ENCODE results near the gene BEND3.
"Not testable (repeated sequence)": the region's sequence is repeated elsewhere in the genome, so short reads cannot be mapped to it uniquely, and the experiment has no call there.

The BEND3 gene

GRCh38 chr6:107120404-107120803 lies 5.1 kb upstream of the BEND3 start:
- no peak for DNase-seq

DNA sequence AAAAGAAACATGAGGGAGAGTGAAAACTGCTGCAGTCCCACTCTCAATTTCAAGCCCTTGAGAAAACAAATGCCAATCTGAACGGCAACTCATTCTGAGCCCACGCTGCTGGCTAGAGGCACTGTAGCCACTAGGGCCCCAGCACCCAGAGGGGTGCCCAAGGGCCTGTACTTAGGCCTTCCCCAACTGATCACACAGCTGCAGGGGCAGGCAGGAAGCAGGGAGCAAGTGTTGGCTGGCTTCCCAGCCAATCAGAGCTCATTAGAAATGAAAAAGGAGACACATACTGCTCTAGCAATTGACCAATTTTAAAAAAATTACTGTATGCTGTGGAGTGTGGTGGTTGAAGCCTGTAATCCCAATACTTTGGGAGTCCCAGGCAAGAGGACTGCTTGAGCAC lies 3.7 kb upstream of the BEND3 start:
- DNase-seq, result no peak

DNA sequence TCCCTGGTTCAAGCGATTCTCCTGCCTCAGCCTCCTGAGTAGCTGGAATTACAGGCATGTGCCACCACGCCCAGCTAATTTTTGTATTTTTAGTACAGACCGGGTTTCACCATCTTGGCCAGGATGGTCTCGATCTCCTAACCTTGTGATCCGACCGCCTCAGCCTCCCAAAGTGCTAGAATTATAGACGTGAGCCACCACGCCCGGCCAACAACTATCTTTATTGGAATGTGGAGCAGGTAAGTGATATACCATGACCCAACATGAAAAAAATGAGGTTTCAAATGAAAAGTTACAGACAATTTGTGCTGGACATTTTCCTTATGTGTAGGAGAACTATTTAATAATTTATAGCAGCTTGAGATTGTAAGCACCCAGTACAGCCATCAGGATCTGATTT lies 3.2 kb upstream of the BEND3 start:
- DNase-seq, result not testable (repeated sequence)

DNA sequence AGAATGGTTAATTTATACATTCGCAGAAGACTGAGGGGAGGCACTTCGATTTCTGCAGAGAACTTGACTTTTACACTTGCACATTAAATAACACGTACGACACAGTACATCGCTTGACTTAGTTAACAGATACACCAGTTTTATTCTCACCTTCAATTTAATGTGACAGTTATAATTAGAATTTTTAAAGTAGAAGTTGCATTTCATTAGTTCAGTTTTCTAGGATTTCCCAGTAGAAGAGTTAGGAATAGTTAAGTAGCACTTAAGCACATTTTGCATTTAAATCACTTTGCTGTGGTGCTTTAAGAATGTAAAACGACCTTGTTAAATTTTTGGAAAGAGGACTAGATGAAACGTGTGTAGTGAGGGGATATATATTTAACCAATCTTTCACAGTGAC lies 1.6 kb upstream of the BEND3 start:
- DNase-seq, result no peak

GRCh38 chr6:107116328-107116892 lies 1.1 kb upstream of the BEND3 start:
- no peak for DNase-seq

- no peak for DNase-seq
Observed at GRCh38 chr6:107115695-107116327, 496 bp upstream of the BEND3 start.

GRCh38 chr6:107114213-107114925 lies 946 bp downstream of the BEND3 start:
- peak; percentile 81 for DNase-seq

GRCh38 chr6:107110200-107110599 lies 5.1 kb downstream of the BEND3 start:
- no peak for DNase-seq

DNA sequence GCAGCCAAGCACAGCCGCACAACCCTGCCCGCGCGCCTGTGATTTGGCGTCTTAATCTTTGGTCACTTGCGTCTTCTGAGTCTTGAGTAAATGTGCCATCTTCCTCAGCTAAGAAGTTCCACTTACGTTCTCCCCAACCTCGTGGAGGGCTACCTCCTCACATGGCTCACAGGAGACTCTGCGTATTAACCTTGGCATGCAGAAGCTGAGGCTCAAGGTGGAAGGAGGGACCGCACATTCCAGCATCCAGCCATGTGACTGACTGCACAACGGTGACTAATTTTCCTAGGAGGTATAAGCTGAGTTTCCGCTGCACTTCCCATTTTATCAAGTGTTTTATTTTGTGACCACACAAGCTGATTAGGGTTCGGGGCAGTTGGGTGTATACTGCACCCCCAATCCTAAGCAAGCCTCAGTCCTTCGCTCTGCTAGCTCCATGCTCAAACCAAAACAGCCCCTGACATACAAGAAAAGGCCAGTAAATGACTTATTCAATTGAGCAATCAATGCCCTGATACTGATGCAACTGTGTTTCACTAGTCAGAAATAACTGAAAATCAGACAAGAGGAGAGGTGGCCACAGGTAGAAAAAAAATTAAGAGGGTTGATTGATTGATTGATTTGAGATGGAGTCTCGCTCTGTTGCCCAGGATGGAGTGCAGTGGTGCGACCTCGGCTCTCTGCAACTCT lies 7.0 kb downstream of the BEND3 start:
- no peak for DNase-seq

DNA sequence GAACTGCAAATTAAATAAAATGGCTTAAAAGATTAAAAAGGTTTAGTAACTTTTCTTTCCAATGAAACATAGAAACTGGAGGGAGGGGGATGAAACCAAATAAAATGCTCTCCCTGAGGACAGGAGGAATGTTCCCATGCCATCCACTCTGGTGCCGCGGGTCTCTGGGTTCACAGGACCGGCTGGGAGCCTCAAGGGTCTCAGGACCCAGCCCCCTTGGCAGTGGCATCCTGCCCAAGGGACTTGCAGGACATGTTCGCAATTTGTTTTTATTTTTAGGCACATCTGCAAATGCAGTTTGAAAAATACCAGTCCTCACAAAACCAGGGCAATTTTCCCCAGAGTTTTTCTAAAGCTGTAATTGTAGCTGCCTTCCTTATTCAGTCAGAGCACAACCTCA lies 7.5 kb downstream of the BEND3 start:
- DNase-seq, result no peak

- no peak for DNase-seq
Observed at GRCh38 chr6:107106165-107106564, 9.2 kb downstream of the BEND3 start.

DNA sequence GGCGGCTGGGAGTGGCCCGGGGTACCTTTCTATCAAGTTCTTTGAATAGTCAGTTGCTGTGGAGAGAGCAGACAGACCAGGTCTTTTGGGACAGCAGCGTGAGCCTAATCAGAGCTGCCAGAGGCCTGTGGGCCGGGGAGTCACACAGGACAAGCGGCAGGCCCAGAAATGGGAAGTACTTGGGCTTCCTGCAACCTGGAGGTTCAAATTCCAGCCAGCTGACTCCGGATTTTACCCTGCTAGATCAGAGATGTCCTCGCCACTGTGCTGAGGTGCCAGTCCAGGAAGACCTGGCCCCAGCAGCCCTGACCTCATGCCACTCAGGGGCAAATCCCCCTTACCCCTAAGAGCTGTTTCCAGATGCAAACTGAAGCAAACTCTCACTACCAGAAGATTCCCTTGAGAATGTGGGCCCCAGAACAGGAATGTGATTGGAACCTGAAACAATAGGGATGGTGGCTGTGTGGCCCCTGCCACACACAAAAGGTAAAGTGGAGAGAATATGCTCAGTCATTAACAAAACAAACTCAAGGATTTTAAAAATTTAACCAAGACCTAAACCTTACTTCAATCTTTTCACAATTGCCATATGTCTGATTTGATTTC lies 9.7 kb downstream of the BEND3 start:
- no peak for DNase-seq

- DNase-seq, result no peak
Observed at GRCh38 chr6:107103082-107103481, 12.2 kb downstream of the BEND3 start.

GRCh38 chr6:107102414-107102805 lies 12.9 kb downstream of the BEND3 start:
- DNase-seq, result no peak

DNA sequence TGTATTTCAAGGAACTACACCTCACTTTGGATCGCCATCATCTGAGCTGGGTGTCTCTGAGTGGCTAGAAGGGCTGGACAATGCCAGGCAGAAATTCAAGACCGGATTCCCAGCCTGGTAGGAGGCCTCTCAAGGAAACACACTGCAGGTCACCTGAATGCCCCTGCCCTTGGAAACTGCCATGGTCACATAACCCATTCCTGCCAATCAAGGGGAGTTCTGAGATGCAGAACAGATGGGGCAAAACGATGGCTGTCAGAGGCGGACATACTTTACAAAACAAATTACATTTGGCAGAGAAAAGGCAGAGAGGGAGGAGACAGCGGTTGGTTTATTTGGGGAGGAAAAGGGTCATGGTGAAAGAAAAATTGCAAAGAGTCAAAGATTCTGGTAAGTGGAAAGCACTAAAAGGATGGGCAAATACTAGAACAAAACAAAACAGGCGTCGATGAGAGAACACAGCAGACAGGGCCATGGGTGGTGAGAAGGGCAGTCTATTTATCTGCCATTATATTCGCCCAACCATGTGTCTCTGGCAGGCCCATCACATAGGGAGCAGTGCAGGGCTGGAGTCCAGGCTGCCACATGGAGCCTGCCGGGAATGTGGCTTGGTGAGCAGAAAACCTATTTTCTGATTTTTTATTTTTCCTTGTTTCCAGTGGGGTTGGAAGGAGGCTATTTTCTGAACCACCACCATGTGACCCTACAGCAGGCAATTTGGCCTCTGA lies 13.5 kb downstream of the BEND3 start:
- DNase-seq, result no peak

GRCh38 chr6:107101211-107101610 lies 14.1 kb downstream of the BEND3 start:
- DNase-seq, result no peak

DNA sequence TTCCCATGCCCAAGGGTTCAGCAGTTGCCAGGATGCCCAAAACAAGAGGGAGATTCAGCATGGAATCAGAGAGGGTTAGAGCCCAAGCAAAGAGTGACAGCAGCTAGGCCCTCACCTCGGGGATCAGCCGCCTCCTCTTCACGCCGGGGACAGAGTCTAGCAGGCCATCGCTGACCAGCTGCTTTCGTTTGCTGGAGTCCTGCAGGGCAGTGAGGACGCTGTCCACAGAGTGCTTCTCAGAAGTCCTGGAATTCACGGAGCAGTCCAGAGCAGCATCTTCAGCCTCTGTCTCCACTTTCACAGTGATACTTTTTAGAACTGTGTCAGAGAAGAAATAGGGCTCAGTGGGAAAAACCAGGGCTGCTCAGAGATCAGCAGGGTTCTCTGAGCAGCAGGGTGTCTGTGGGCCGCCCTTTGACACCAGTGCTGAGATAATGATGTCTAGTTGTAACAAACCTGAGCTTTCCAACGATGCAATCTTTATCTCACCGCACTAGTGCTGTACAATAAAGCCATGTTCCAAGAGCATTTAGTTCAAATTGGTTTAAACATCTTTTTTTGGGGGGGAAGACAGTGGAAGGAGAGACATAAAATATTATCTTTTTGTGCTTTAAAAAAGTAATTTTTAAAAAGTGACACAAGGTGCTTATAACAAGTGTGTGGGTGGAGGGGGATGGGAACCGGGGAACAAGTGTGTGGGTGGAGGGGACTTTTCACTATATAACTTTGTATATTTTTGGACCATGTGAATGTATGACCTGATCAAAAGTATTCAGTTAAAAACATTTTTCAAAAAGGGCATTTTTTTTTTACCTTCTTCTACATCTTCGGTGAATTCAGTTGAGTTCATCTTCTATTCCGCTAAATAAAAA lies 16.6 kb downstream of the BEND3 start:
- DNase-seq, result no peak

GRCh38 chr6:107084459-107084858 lies 30.9 kb downstream of the BEND3 start:
- DNase-seq, result not testable (repeated sequence)

DNA sequence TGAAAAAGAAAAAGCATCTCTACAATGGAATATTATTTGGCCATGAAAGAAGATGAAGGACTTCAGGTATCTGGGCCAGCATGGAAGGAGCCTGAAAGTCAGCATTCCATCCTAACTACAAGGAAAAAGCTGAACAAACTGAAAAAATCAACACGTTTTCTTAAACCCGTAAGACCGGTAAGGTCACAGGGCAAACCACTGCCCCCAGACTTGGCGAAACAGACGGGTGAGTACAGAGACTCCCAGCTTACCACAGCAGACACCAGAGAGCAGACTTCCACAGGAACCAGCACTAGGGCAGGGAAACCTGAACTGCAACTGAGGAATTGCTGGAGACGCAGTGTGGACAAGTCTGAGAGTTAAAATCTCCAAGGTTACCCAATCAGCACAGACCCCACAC lies 31.4 kb downstream of the BEND3 start:
- no peak for DNase-seq

GRCh38 chr6:107083047-107083768 lies 32.1 kb downstream of the BEND3 start:
- no peak for DNase-seq

DNA sequence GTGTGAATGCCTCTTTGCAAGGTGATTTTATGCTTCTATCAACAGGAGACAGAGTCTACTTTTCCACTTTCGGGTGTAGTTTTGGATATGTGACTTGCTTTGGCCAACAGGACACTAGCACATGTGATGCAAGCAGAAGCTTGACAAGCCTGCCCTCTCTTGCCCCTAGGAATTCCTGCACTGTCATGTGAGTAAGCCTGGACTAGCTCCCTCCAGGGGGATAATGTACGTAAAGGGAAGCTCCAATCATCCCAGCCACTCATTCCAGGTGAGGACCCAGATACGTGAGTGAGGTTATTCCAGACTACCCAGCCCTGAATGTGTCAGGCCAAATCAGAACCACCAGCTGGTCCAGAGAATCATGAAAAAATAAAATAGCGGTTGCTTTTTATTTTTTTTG lies 33.3 kb downstream of the BEND3 start:
- no peak for DNase-seq

All from T1000 (cell line).